ENCODE data around the gene PRG2. TPM values are rescaled to one million over a fixed set of nuclear protein-coding genes. Genes with fewer than 3 reads are reported as not detected.

PRG2 gene
- total and polyA plus RNA-seq, 9 of the 15 experiments (the other 6 are each of a cell fraction or from before 2014, with no cell fraction given), result 1.8 to 78.0 (median 26.6) TPM

DNA sequence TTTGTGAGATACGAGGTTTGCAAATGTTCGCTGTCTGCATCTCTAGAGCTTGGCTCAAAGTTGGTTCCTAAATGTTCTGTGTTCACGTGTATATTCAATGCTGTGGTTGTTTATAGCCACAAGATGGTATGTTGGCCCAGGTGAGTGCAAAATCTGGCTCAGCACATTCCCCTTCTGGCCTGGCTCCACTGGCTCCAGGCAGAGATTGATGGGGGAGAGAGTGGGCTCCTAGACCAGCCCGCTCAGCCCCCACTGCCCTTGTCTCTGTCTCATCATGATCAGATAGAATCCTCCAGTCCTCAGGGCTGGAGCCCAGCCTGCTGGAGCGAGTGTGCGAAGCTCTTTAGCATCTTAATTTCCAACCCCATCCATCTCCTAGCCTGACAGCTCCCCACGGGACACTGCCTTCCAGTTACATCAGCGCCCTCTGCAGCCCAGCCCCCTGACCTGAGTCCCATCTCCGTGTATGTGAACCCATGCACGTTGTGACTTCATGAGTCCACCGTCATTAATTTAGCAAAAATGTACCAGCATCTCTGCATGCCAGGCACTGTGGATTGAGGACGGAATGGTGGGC is 50.3 kb downstream of the PRG2 start (continued):
- no peak for TF ChIP-seq NFIX (CRISPR knock-in tag; IDR thresholded peaks at IDR 0.05; ENCODE audit: low read depth)
- TF ChIP-seq NUFIP1 (IDR thresholded peaks at IDR 0.05; ENCODE audit: partially characterized antibody), result no peak
- TF ChIP-seq ZNF436 (CRISPR knock-in tag; IDR thresholded peaks at IDR 0.05), result no peak
- peak; percentile 40 for TF ChIP-seq JUND (IDR thresholded peaks at IDR 0.05; ENCODE audit: borderline replicate concordance, low read depth, low read length)
- TF ChIP-seq JUND (tag; IDR thresholded peaks at IDR 0.05; ENCODE audit: borderline replicate concordance, low read depth, low read length), result no peak; the same call in 2 of the 3 replicates
- 0 out of 2 replicates have a peak, but pooled peaks have one; percentile 36 for TF ChIP-seq L3MBTL2 (IDR thresholded peaks at IDR 0.05)
- no peak for TF ChIP-seq CXXC5 (CRISPR knock-in tag; IDR thresholded peaks at IDR 0.05)
- peak; percentile 29; the same call in 1 of the 2 replicates for TF ChIP-seq ATF7 (IDR thresholded peaks at IDR 0.05)
- TF ChIP-seq PTRF (tag; IDR thresholded peaks at IDR 0.05), result no peak
- no peak for TF ChIP-seq KLF1 (tag; IDR thresholded peaks at IDR 0.05)
- TF ChIP-seq RAD21 (CRISPR knock-in tag; conservative IDR thresholded peaks at IDR 0.05 in 1 of 2, IDR thresholded peaks at IDR 0.05 in 1 of 2), result peak; percentile 52 to 79
- TF ChIP-seq FOS (IDR thresholded peaks at IDR 0.05; ENCODE audit: extremely low read depth, insufficient read length), result no peak
- no peak for TF ChIP-seq GTF2F1 (IDR thresholded peaks at IDR 0.05; ENCODE audit: low read depth, low read length)
- TF ChIP-seq BRD9 (IDR thresholded peaks at IDR 0.05; ENCODE audit: low read depth, partially characterized antibody), result no peak
- TF ChIP-seq ZBTB40 (IDR thresholded peaks at IDR 0.05), result no peak
- no peak for TF ChIP-seq ZBTB40 (CRISPR knock-in tag; IDR thresholded peaks at IDR 0.05)
- no peak for TF ChIP-seq PRPF4 (IDR thresholded peaks at IDR 0.05; ENCODE audit: insufficient read depth, low read depth, low read length, poor library complexity, severe bottlenecking)

Data from K562 (cell line).